Tibial nerve (tissue), 4 donors: ENCODE results near the gene ADCY3. TPM values are rescaled to one million over a fixed set of nuclear protein-coding genes. Genes with fewer than 3 reads are reported as not detected.

Experiments
- DNase-seq, 2 donors: peaks; one replicate each; pipeline ENCODE4 v3.0.0-alpha.2; 2019; ENCODE audit warnings: low spot score in 2 of 2
- H3K27ac ChIP-seq, 4 donors: fragments of 200-600 bp; sonication (generic) in 3 of 4; one replicate each; pipeline ENCODE4 v1.5.1; 2017 to 2019; ENCODE audit warnings: mild to moderate bottlenecking in 1 of 4
- H3K27me3 ChIP-seq, 2 donors: fragments of 200-600 bp; sonication (generic) in 1 of 2; one replicate each; pipeline versions ENCODE4 v1.5.1 to v1.6.0; 2017 to 2019
- H3K36me3 ChIP-seq, 3 donors: fragments of 200-600 bp; sonication (generic); one replicate each; pipeline ENCODE4 v1.5.1; 2018 to 2019
- H3K4me1 ChIP-seq, 4 donors: fragments of 200-600 bp; sonication (generic) in 3 of 4; one replicate each; pipeline ENCODE4 v1.5.1; 2017 to 2019
- H3K4me3 ChIP-seq, 4 donors: fragments of 200-600 bp; sonication (generic) in 3 of 4; one replicate each; pipeline ENCODE4 v1.5.1; 2017 to 2019; ENCODE audit warnings: mild to moderate bottlenecking in 1 of 4, moderate library complexity in 1 of 4
- H3K9me3 ChIP-seq, 4 donors: fragments of 200-600 bp; sonication (generic) in 3 of 4; one replicate each; pipeline ENCODE4 v1.5.1; 2017 to 2019
- CTCF ChIP-seq, 5 experiments: fragments of 200-600 bp in 3 of 5; fragments of 450-650 bp in 2 of 5; sonication (generic) in 3 of 5; IDR thresholded peaks; one replicate each; pipeline ENCODE4 v1.5.1; 2016 to 2019; ENCODE audit warnings: antibody characterized with exemption in 5 of 5, mild to moderate bottlenecking in 3 of 5, moderate library complexity in 2 of 5
- EP300 ChIP-seq, 2 donors: sonication (generic); formaldehyde crosslinking; IDR thresholded peaks; one replicate each; pipeline ENCODE4 v1.6.1; 2017; ENCODE audit warnings: antibody characterized with exemption in 2 of 2, mild to moderate bottlenecking in 1 of 2
- POLR2A ChIP-seq, 2 donors: fragments of 450-650 bp; IDR thresholded peaks; one replicate each; pipeline ENCODE4 v1.6.1; 2017; ENCODE audit warnings: antibody characterized with exemption in 2 of 2, mild to moderate bottlenecking in 2 of 2, moderate library complexity in 2 of 2
- WGBS, 2 donors: methylation state at CpG; one replicate each; pipeline ENCODE4 v1.1.5; 2018; 5-methylcytosine and 5-hydroxymethylcytosine counted together
- total RNA-seq, 4 donors: library from RNA; depleted of rRNA; stranded (reverse); fragments of >200 nt; gene quantifications; one replicate each; pipeline ENCODE4 v1.1.0, GENCODE V29; 2016

Gene ADCY3
- total RNA-seq, 4 donors from 2014 or later, result 145 to 393 (median 207) TPM

GRCh38 chr2:24842081-24843050 is 77.7 kb downstream of the ADCY3 start:
- 90 to 93% methylated on average over 32 to 39 of the region's 39 CpGs for WGBS, 2 donors
- Histone ChIP-seq H3K4me3 (no peak overlapping the region), H3K27ac (no peak overlapping the region), H3K4me1 (peaks cover 0 to 8% (median 0%) of the 10 kb centered on the region in 4 donors), H3K36me3 (peaks cover 0 to 79% (median 5%) of the 10 kb centered on the region in 3 donors), H3K27me3 (no peaks in the 10 kb centered on the region), H3K9me3 (no peaks in the 10 kb centered on the region)
- no peak for DNase-seq
- no peak for TF ChIP-seq POLR2A (IDR thresholded peaks at IDR 0.05)

GRCh38 chr2:24840962-24841945 is 78.8 kb downstream of the ADCY3 start:
- WGBS, 2 donors, result 77 to 89% methylated on average over 22 to 23 of the region's 26 CpGs
- TF ChIP-seq EP300 (IDR thresholded peaks at IDR 0.05) (no peak), CTCF (IDR thresholded peaks at IDR 0.05) (no peak), POLR2A (IDR thresholded peaks at IDR 0.05) (no peak)
- Histone ChIP-seq H3K36me3 (peaks cover 0 to 91% (median 5%) of the 10 kb centered on the region in 3 donors), H3K4me1 (peaks cover 0 to 8% (median 0%) of the 10 kb centered on the region in 4 donors), H3K27me3 (no peaks in the 10 kb centered on the region), H3K4me3 (no peak overlapping the region), H3K27ac (no peak overlapping the region), H3K9me3 (no peaks in the 10 kb centered on the region)
- DNase-seq, result no peak

GRCh38 chr2:24840164-24840869 is 79.7 kb downstream of the ADCY3 start:
- no peak for DNase-seq
- H3K9me3 ChIP-seq, result no peaks in the 10 kb centered on the region
- H3K36me3 ChIP-seq, result peaks cover 0 to 93% (median 6%) of the 10 kb centered on the region in 3 donors
- TF ChIP-seq CTCF (IDR thresholded peaks at IDR 0.05), result no peak
- TF ChIP-seq POLR2A (IDR thresholded peaks at IDR 0.05), result no peak
- TF ChIP-seq EP300 (IDR thresholded peaks at IDR 0.05), result no peak
- peaks cover 0 to 8% (median 0%) of the 10 kb centered on the region in 4 donors for H3K4me1 ChIP-seq
- H3K4me3 ChIP-seq, result no peak overlapping the region
- 65 to 68% methylated on average over 17 of the region's 17 CpGs for WGBS, 2 donors
- no peaks in the 10 kb centered on the region for H3K27me3 ChIP-seq
- peak overlapping the region in 1 of 4 donors; percentile 16 for H3K27ac ChIP-seq

- no peak for DNase-seq
- Histone ChIP-seq H3K27me3 (no peaks in the 10 kb centered on the region), H3K36me3 (peaks cover 0 to 99% (median 12%) of the 10 kb centered on the region in 3 donors), H3K4me1 (peaks cover 0 to 8% (median 0%) of the 10 kb centered on the region in 4 donors), H3K27ac (no peak overlapping the region), H3K4me3 (no peak overlapping the region), H3K9me3 (no peaks in the 10 kb centered on the region)
- TF ChIP-seq POLR2A (IDR thresholded peaks at IDR 0.05) (no peak), CTCF (IDR thresholded peaks at IDR 0.05) (no peak), EP300 (IDR thresholded peaks at IDR 0.05) (no peak)
- 91 to 93% methylated on average over 15 of the region's 15 CpGs for WGBS, 2 donors
Measured at GRCh38 chr2:24839729-24840128, 80.3 kb downstream of the ADCY3 start.

- H3K36me3 ChIP-seq, result peaks cover 0 to 100% (median 16%) of the 10 kb centered on the region in 3 donors
- H3K27ac ChIP-seq, result no peak overlapping the region
- no peak overlapping the region for H3K4me3 ChIP-seq
- no peaks in the 10 kb centered on the region for H3K27me3 ChIP-seq
- no peak for TF ChIP-seq EP300 (IDR thresholded peaks at IDR 0.05)
- no peak for TF ChIP-seq CTCF (IDR thresholded peaks at IDR 0.05)
- TF ChIP-seq POLR2A (IDR thresholded peaks at IDR 0.05), result no peak
- H3K9me3 ChIP-seq, result no peaks in the 10 kb centered on the region
- WGBS, 2 donors, result 89 to 91% methylated on average over 18 of the region's 18 CpGs
- H3K4me1 ChIP-seq, result peaks cover 0 to 6% (median 0%) of the 10 kb centered on the region in 4 donors
- no peak for DNase-seq
Measured at GRCh38 chr2:24838541-24838940, 81.5 kb downstream of the ADCY3 start.
